GM12878 (cell line): Measurements from ENCODE around the gene SPAG16. TPM values are rescaled to one million over a fixed set of nuclear protein-coding genes. Genes with fewer than 3 reads are reported as not detected.
A peak's percentile ranks its signal among the peaks of the same experiment; 100 is the strongest.

ENCODE experiments used
- ATAC-seq: fragments of 200-7000 bp; cut with Tn5 transposase; 3 replicates; pipeline ENCODE4 v1.9.1; 2020; ENCODE audit warnings: mild to moderate bottlenecking, moderate library complexity
- Bru-seq: library from RNA; stranded (reverse); fragments of 400-500 nt; gene quantifications from one replicate; lab custom pipeline; 2021; lab: Mats Ljungman, UMichigan
- BruChase-seq, 2 experiments: library from RNA; stranded (reverse); fragments of 400-500 nt; gene quantifications; one replicate each; lab custom pipeline; 2021; lab: Mats Ljungman, UMichigan
- BruUV-seq: library from RNA; stranded (reverse); fragments of 400-500 nt; replicated peaks from 2 replicates; lab custom pipeline; 2021; lab: Mats Ljungman, UMichigan
- CTCF ChIA-PET: fragments of 300-600 bp; sonication (Branson Sonifier 250); formaldehyde crosslinking; extraction: SDS; loops from one replicate; lab custom pipeline; 2021; ENCODE audit warnings: inconsistent platforms; lab: Yijun Ruan, JAX
- POLR2A ChIA-PET: fragments of 350-600 bp; formaldehyde crosslinking; extraction: SDS; loops from one replicate; lab custom pipeline; 2021; ENCODE audit warnings: inconsistent platforms; lab: Charles Lee
- RAD21 ChIA-PET: fragments of 300-600 bp; sonication (Branson Sonifier 250); formaldehyde crosslinking; loops from one replicate; lab custom pipeline; 2023; ENCODE audit warnings: antibody characterized with exemption; ENCODE audit not compliant: unreplicated experiment; lab: Charles Lee
- SMC1A ChIA-PET: fragments of 300-600 bp; sonication (Branson Sonifier 250); formaldehyde crosslinking; loops from one replicate; lab custom pipeline; 2023; ENCODE audit not compliant: unreplicated experiment, uncharacterized antibody; lab: Charles Lee
- DNase-seq: peaks from one replicate; pipeline ENCODE4 v3.0.0-alpha.2; 2011; ENCODE audit warnings: low read depth, low spot score
- FAIRE-seq: peaks from 3 replicates; lab custom pipeline; 2011; peaks lifted over from hg19 to GRCh38; lab: Jason Lieb, UNC
- H2AFZ ChIP-seq: 2 replicates; pipeline ENCODE4 v1.6.0; 2011; ENCODE audit warnings: low read depth, low read length, control low read depth; ENCODE audit not compliant: control insufficient read depth
- H3K27ac ChIP-seq: 2 replicates; pipeline ENCODE4 v1.5.1; 2011; ENCODE audit warnings: control low read depth; ENCODE audit not compliant: control insufficient read depth, insufficient read depth
- H3K27me3 ChIP-seq, 2 experiments: replicated peaks in 1 of 2; 2 replicates each; pipeline versions ENCODE4 v1.6.0 to v1.6.1; 2011; ENCODE audit warnings: low read length in 1 of 2; ENCODE audit not compliant: control insufficient read depth in 2 of 2, insufficient read depth in 2 of 2
- H3K36me3 ChIP-seq, 2 experiments: 2 replicates each; pipeline ENCODE4 v1.5.1; 2011; ENCODE audit warnings: low read length in 1 of 2; ENCODE audit not compliant: control insufficient read depth in 2 of 2, insufficient read depth in 2 of 2
- H3K4me1 ChIP-seq: 2 replicates; pipeline ENCODE4 v1.6.1; 2011; ENCODE audit warnings: mild to moderate bottlenecking, low read length, moderate library complexity, mixed read lengths; ENCODE audit not compliant: control insufficient read depth, insufficient read depth
- H3K4me2 ChIP-seq: 2 replicates; pipeline ENCODE4 v1.6.0; 2011; ENCODE audit warnings: control low read depth; ENCODE audit not compliant: control insufficient read depth, insufficient read depth
- H3K4me3 ChIP-seq: fragments of 200-600 bp; sonication (generic); 2 replicates; pipeline ENCODE4 v1.5.1; 2016
- H3K79me2 ChIP-seq: 2 replicates; pipeline ENCODE4 v1.6.0; 2011; ENCODE audit warnings: low read length; ENCODE audit not compliant: control insufficient read depth, insufficient read depth
- H3K9ac ChIP-seq: 2 replicates; pipeline ENCODE4 v1.8.0; 2011; ENCODE audit warnings: low read length, control low read depth, mixed read lengths; ENCODE audit not compliant: control insufficient read depth, insufficient read depth
- H3K9me3 ChIP-seq: replicated peaks from 3 replicates; pipeline ENCODE4 v1.5.1; 2011; ENCODE audit warnings: mild to moderate bottlenecking, low read length; ENCODE audit not compliant: control insufficient read depth, insufficient read depth
- H4K20me1 ChIP-seq: 2 replicates; pipeline ENCODE4 v1.6.0; 2011; ENCODE audit not compliant: control insufficient read depth, insufficient read depth
- BRCA1 ChIP-seq: IDR thresholded peaks from 2 replicates; pipeline ENCODE4 v1.6.1; 2011; ENCODE audit warnings: low read depth, low read length, improper control_type of control experiment
- EP300 ChIP-seq, 2 experiments: fragments of 150-350 bp in 1 of 2; IDR thresholded peaks; 2 replicates each; pipeline ENCODE4 v1.6.1; 2011 to 2012; ENCODE audit warnings: low read depth in 2 of 2, low read length in 2 of 2, borderline replicate concordance in 1 of 2, improper control_type of control experiment in 1 of 2, inconsistent platforms in 1 of 2; ENCODE audit not compliant: control insufficient read depth in 1 of 2
- HDGF ChIP-seq: fragments of 450-650 bp; IDR thresholded peaks from 2 replicates; pipeline ENCODE4 v1.6.1; 2016; ENCODE audit warnings: antibody characterized with exemption
- KAT2A ChIP-seq: conservative IDR thresholded peaks from 2 replicates; pipeline ENCODE4 v1.6.1; 2011; ENCODE audit warnings: low read depth, low read length; ENCODE audit not compliant: control insufficient read depth
- NR2C2 ChIP-seq: IDR thresholded peaks from 2 replicates; pipeline ENCODE4 v1.6.1; 2011; ENCODE audit warnings: borderline replicate concordance, low read depth; ENCODE audit not compliant: control insufficient read depth, insufficient read length
- PAX8 ChIP-seq: fragments of 450-650 bp; IDR thresholded peaks from 2 replicates; pipeline ENCODE4 v1.6.1; 2017; ENCODE audit warnings: mild to moderate bottlenecking, moderate library complexity
- WGBS: methylation state at CpG from one replicate; pipeline ENCODE4 v1.1.6; 2016; ENCODE audit warnings: low lambda C conversion rate; ENCODE audit not compliant: insufficient replicate concordance, insufficient coverage; ENCODE audit errors: missing lambda C conversion rate; 5-methylcytosine and 5-hydroxymethylcytosine counted together
- in situ Hi-C: fragments of 300-500 bp; cut with MboI; formaldehyde crosslinking; loops from 9 replicates; pipeline ENCODE4 v1.14.3; 2018; ENCODE audit warnings: mixed read lengths
- intact Hi-C: fragments of 100-400 bp; cut with micrococcal nuclease; formaldehyde crosslinking; loops from one replicate; pipeline ENCODE4 v1.14.2; 2022; ENCODE audit not compliant: unreplicated experiment
- long read RNA-seq, 2 experiments: library from polyadenylated mRNA; unstranded; transcript quantifications; one replicate each; pipeline ENCODE4 v2.0.0, GENCODE V29; 2019 to 2020
- polyA minus RNA-seq, 3 experiments: library from RNA; depleted of rRNA, polyadenylated mRNA; stranded (reverse); fragments of >200 nt; gene quantifications; 2 replicates each; pipeline ENCODE4 v1.2.3, GENCODE V29; 2011
- polyA plus RNA-seq, 11 experiments: library from polyadenylated mRNA; depleted of rRNA in 4 of 11; unstranded in 6 of 11; stranded (reverse) in 5 of 11; fragments of >200 nt; fragmentation: Nextera tagmentation in 4 of 11; fragmentation: Illumina TruSeq in 1 of 11; extraction: Ambion mirVana in 4 of 11; extraction: Trizol in 1 of 11; gene quantifications; 1 replicate in 1 of 11; 2 replicates in 10 of 11; pipeline versions ENCODE4 v1.2.1 to v1.2.3, GENCODE V29; 2011 to 2016; ENCODE audit warnings: inconsistent platforms in 2 of 11, missing spikeins in 2 of 11, low read depth in 1 of 11
- total RNA-seq, 4 experiments: library from RNA; depleted of rRNA in 3 of 4; stranded (reverse); fragments of >200 nt in 3 of 4; fragmentation: Illumina TruSeq in 1 of 4; extraction: Trizol in 1 of 4; gene quantifications; 2 replicates each; pipeline versions ENCODE4 v1.2.1 to v1.2.3, GENCODE V29; 2013 to 2021
- TF ChIP-seq, protein P1 (sequence below): fragments of 150-350 bp; IDR thresholded peaks from 2 replicates; pipeline ENCODE4 v1.6.1; 2016; ENCODE audit warnings: low read depth, low read length
- TF ChIP-seq, protein P2 (sequence below): fragments of 450-650 bp; IDR thresholded peaks from 2 replicates; pipeline ENCODE4 v1.6.1; 2017; ENCODE audit warnings: mild to moderate bottlenecking, moderate library complexity

The SPAG16 gene
- total RNA-seq (2013; cell fraction: nucleolus; rRNA removed): 24.1 and 24.7 TPM in 2 replicates
- total RNA-seq (2014; rRNA removed): 10.7 and 12.3 TPM in 2 replicates
- total RNA-seq (2014; rRNA removed; fragmentation: Illumina TruSeq; extraction: Trizol): 16.1 and 17.5 TPM in 2 replicates
- 9.9 and 13.1 TPM in 2 replicates for total RNA-seq (2021)
- 7.7 TPM for polyA plus RNA-seq (2011; ENCODE audit: low read depth)
- polyA plus RNA-seq (2011; rRNA removed): 13.3 and 25.0 TPM in 2 replicates
- polyA plus RNA-seq (2011; cell fraction: cytosol; rRNA removed): 7.0 and 8.0 TPM in 2 replicates
- 4.7 and 6.7 TPM in 2 replicates for polyA plus RNA-seq (2011; cell fraction: nucleus; rRNA removed)
- polyA plus RNA-seq (2012): 10.8 and 12.7 TPM in 2 replicates
- polyA plus RNA-seq (2014; fragmentation: Illumina TruSeq; extraction: Trizol): 18.3 and 18.6 TPM in 2 replicates
- polyA plus RNA-seq (2014; fragmentation: Nextera tagmentation; extraction: Ambion mirVana): 10 to 100 TPM in 1 of 2 experiments, 1 to 10 TPM in 1; 6.0 to 12.8 TPM
- polyA plus RNA-seq (2014; rRNA removed): 15.0 and 17.2 TPM in 2 replicates
- polyA plus RNA-seq (2016; fragmentation: Nextera tagmentation; extraction: Ambion mirVana): 10 to 100 TPM; 24.2 to 25.0 TPM
- polyA minus RNA-seq (2011; rRNA and poly(A)+ RNA removed): 5.1 and 5.3 TPM in 2 replicates
- 4.4 and 5.9 TPM in 2 replicates for polyA minus RNA-seq (2011; cell fraction: cytosol; rRNA and poly(A)+ RNA removed)
- polyA minus RNA-seq (2011; cell fraction: nucleus; rRNA and poly(A)+ RNA removed): 6.4 and 13.3 TPM in 2 replicates
- Bru-seq, nascent RNA: percentile 34 among the genes with signal in this experiment
- BruChase-seq, experiment 1, labeled RNA remaining after a 6-hour chase: percentile 33 among the genes with signal in this experiment
- percentile 37 among the genes with signal in this experiment for BruChase-seq, experiment 2, labeled RNA remaining after a 2-hour chase
- long read RNA-seq, experiment 1, transcript SPAG16-207 (5 exons, 1,250 nt): major isoform, 11 of 11 reads
- long read RNA-seq, experiment 1, partial matches to known transcripts: 0 of 11 reads
- long read RNA-seq, experiment 1, other reads (novel, unspliced or antisense): 0 of 11 reads
- long read RNA-seq, experiment 2, transcript SPAG16-207 (5 exons, 1,250 nt): major isoform, 47 of 56 reads
- long read RNA-seq, experiment 2, partial matches to known transcripts: 2 of 56 reads
- long read RNA-seq, experiment 2, other reads (novel, unspliced or antisense): 7 of 56 reads

DNA sequence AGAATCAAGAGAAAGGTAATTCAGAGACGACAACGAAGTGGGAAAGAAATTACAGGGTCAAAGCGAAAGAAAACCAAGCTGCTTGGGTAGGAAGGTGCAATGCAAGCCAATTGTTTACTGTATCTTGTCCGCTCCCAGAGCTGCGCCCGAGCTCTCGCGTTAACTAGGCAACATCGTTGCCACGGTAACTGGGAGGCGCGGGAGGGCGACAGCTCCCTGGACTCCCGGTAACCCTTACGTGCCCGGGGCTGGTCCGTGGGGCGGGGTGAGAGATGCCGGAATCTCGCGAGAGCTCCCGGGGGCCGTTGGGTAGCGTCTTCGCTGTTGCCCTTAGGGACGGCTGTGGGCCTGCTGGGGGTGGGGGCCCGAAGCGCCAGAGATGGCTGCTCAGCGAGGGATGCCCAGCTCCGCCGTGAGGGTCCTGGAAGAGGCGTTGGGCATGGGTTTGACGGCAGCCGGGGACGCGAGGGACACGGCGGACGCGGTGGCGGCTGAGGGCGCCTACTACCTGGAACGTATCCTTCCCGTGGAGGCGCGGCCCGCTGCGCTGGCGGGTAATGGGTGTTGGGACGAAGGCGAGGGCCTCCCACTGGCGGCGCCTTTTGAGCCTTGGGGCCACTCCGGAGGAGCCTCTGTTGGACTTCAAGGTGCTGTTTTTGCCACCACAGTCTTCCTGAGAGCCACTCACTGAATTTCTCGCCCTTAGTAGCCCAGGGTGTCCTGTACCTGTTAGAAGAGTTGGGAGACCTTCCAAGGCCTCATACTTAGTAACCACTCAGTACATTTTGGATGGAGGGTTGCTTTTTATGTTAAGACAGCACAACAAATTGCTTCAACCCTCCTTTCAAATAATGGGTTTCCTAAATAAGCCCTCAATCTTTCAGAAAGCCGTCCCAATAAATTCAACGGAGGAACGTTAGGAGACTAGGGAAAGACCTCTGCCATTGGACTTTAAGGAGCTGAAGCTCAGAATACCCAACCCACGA lies at the start of gene SPAG16:
Gene SPAG16, plus strand, starts transcription at position 360 of the 986 bp plus-strand sequence.
- Histone ChIP-seq H3K4me1 (no peaks in the 10 kb centered on the region), H3K79me2 (no peaks in the 10 kb centered on the region; the same call in 1 of the 2 replicates), H3K27me3 (no peaks in the 10 kb centered on the region), H2AFZ (peak within 1 kb of the TSS; percentile 94), H3K9me3 (no peaks in the 10 kb centered on the region), H3K36me3 (no peaks in the 10 kb centered on the region), H4K20me1 (no peaks in the 10 kb centered on the region), H3K4me2 (peak within 1 kb of the TSS; percentile 75), H3K9ac (peak within 1 kb of the TSS; percentile 85), H3K4me3 (peak within 1 kb of the TSS; percentile 91), H3K27ac (peak within 1 kb of the TSS; percentile 45)
- intact Hi-C loops: no loop called here
- SMC1A ChIA-PET: interaction anchor here (0.6 to 1.9 kb wide), 12 partner anchors 9 to 1510 kb away, joined by 3 to 11 read pairs (median 4); no protein-coding TSS in a partner anchor
- ATAC-seq (peak; percentile 99), DNase-seq (peak; percentile 92), FAIRE-seq (peak; percentile 96)
- TSS peak; percentile 66 for BruUV-seq
- WGBS: 4% methylated on average over 59 of the region's 59 CpGs
- POLR2A ChIA-PET: interaction anchor here (0.6 to 1.9 kb wide), 6 partner anchors 11 to 800 kb away, joined by 3 to 5 read pairs (median 3); no protein-coding TSS in a partner anchor
- CTCF ChIA-PET: interaction anchor here (0.8 to 2.2 kb wide), 6 partner anchors 32 to 651 kb away, joined by 3 to 16 read pairs (median 5); no protein-coding TSS in a partner anchor
- in situ Hi-C loops: no loop called here
- RAD21 ChIA-PET: interaction anchor here (0.7 to 3.2 kb wide), 15 partner anchors 10 to 650 kb away, joined by 3 to 23 read pairs (median 4); no protein-coding TSS in a partner anchor
- TF ChIP-seq KAT2A: no peak
- TF ChIP-seq NR2C2: no peak
- TF ChIP-seq, protein P1, sequence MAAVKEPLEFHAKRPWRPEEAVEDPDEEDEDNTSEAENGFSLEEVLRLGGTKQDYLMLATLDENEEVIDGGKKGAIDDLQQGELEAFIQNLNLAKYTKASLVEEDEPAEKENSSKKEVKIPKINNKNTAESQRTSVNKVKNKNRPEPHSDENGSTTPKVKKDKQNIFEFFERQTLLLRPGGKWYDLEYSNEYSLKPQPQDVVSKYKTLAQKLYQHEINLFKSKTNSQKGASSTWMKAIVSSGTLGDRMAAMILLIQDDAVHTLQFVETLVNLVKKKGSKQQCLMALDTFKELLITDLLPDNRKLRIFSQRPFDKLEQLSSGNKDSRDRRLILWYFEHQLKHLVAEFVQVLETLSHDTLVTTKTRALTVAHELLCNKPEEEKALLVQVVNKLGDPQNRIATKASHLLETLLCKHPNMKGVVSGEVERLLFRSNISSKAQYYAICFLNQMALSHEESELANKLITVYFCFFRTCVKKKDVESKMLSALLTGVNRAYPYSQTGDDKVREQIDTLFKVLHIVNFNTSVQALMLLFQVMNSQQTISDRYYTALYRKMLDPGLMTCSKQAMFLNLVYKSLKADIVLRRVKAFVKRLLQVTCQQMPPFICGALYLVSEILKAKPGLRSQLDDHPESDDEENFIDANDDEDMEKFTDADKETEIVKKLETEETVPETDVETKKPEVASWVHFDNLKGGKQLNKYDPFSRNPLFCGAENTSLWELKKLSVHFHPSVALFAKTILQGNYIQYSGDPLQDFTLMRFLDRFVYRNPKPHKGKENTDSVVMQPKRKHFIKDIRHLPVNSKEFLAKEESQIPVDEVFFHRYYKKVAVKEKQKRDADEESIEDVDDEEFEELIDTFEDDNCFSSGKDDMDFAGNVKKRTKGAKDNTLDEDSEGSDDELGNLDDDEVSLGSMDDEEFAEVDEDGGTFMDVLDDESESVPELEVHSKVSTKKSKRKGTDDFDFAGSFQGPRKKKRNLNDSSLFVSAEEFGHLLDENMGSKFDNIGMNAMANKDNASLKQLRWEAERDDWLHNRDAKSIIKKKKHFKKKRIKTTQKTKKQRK: no peak
- TF ChIP-seq, protein P2, sequence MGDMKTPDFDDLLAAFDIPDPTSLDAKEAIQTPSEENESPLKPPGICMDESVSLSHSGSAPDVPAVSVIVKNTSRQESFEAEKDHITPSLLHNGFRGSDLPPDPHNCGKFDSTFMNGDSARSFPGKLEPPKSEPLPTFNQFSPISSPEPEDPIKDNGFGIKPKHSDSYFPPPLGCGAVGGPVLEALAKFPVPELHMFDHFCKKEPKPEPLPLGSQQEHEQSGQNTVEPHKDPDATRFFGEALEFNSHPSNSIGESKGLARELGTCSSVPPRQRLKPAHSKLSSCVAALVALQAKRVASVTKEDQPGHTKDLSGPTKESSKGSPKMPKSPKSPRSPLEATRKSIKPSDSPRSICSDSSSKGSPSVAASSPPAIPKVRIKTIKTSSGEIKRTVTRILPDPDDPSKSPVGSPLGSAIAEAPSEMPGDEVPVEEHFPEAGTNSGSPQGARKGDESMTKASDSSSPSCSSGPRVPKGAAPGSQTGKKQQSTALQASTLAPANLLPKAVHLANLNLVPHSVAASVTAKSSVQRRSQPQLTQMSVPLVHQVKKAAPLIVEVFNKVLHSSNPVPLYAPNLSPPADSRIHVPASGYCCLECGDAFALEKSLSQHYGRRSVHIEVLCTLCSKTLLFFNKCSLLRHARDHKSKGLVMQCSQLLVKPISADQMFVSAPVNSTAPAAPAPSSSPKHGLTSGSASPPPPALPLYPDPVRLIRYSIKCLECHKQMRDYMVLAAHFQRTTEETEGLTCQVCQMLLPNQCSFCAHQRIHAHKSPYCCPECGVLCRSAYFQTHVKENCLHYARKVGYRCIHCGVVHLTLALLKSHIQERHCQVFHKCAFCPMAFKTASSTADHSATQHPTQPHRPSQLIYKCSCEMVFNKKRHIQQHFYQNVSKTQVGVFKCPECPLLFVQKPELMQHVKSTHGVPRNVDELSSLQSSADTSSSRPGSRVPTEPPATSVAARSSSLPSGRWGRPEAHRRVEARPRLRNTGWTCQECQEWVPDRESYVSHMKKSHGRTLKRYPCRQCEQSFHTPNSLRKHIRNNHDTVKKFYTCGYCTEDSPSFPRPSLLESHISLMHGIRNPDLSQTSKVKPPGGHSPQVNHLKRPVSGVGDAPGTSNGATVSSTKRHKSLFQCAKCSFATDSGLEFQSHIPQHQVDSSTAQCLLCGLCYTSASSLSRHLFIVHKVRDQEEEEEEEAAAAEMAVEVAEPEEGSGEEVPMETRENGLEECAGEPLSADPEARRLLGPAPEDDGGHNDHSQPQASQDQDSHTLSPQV: no peak
- peak; percentile 91 for TF ChIP-seq BRCA1
- peak; percentile 92; the same call in 1 of the 2 replicates for TF ChIP-seq HDGF
- no peak for TF ChIP-seq PAX8
- no peak for TF ChIP-seq EP300 (IDR thresholded peaks at IDR 0.05; ENCODE audit: borderline replicate concordance in 1 of 2, control insufficient read depth in 1 of 2, low read depth in 2 of 2, low read length in 2 of 2)
